ENCODE measurements around the gene ATP8A2.
"Not testable (repeated sequence)": the region's sequence is repeated elsewhere in the genome, so short reads cannot be mapped to it uniquely, and the experiment has no call there.

Gene ATP8A2

GRCh38 chr13:25923217-25924085, 551.7 kb downstream of the ATP8A2 start:
- no peak for DNase-seq (ENCODE audit: low spot score)

- no peak for DNase-seq (ENCODE audit: low spot score)
These were observed 555.6 kb downstream of the ATP8A2 start for GRCh38 chr13:25927363-25927762.

GRCh38 chr13:25927932-25928331, 556.2 kb downstream of the ATP8A2 start:
- no peak for DNase-seq (ENCODE audit: low spot score)

- DNase-seq (ENCODE audit: low spot score), result no peak
These were observed 557.2 kb downstream of the ATP8A2 start for GRCh38 chr13:25928941-25929505.

GRCh38 chr13:25929816-25930215, 558.0 kb downstream of the ATP8A2 start:
- DNase-seq (ENCODE audit: low spot score), result no peak

- no peak for DNase-seq (ENCODE audit: low spot score)
These were observed 558.9 kb downstream of the ATP8A2 start for GRCh38 chr13:25930653-25931052.

- no peak for DNase-seq (ENCODE audit: low spot score)
These were observed 560.6 kb downstream of the ATP8A2 start for GRCh38 chr13:25932365-25932764.

GRCh38 chr13:25933520-25933919, 561.7 kb downstream of the ATP8A2 start:
- DNase-seq (ENCODE audit: low spot score), result no peak

GRCh38 chr13:25934127-25934526, 562.4 kb downstream of the ATP8A2 start:
- no peak for DNase-seq (ENCODE audit: low spot score)

GRCh38 chr13:25939961-25940687, 568.4 kb downstream of the ATP8A2 start:
- no peak for DNase-seq (ENCODE audit: low spot score)

- DNase-seq (ENCODE audit: low spot score), result no peak
These were observed 571.3 kb downstream of the ATP8A2 start for GRCh38 chr13:25943081-25943480.

GRCh38 chr13:25943658-25944057, 571.9 kb downstream of the ATP8A2 start:
- no peak for DNase-seq (ENCODE audit: low spot score)

GRCh38 chr13:25945596-25945995, 573.8 kb downstream of the ATP8A2 start:
- DNase-seq (ENCODE audit: low spot score), result no peak

- no peak for DNase-seq (ENCODE audit: low spot score)
These were observed 574.5 kb downstream of the ATP8A2 start for GRCh38 chr13:25946321-25946720.

GRCh38 chr13:25948910-25949309, 577.1 kb downstream of the ATP8A2 start:
- DNase-seq (ENCODE audit: low spot score), result no peak

GRCh38 chr13:25951831-25952230, 580.1 kb downstream of the ATP8A2 start:
- no peak for DNase-seq (ENCODE audit: low spot score)

- not testable (repeated sequence) for DNase-seq (ENCODE audit: low spot score)
These were observed 582.3 kb downstream of the ATP8A2 start for GRCh38 chr13:25954080-25954479.

GRCh38 chr13:25954943-25955342, 583.2 kb downstream of the ATP8A2 start:
- DNase-seq (ENCODE audit: low spot score), result not testable (repeated sequence)

- no peak for DNase-seq (ENCODE audit: low spot score)
These were observed 587.2 kb downstream of the ATP8A2 start for GRCh38 chr13:25958986-25959385.

GRCh38 chr13:25961294-25961693, 589.5 kb downstream of the ATP8A2 start:
- DNase-seq (ENCODE audit: low spot score), result no peak

GRCh38 chr13:25963674-25964073, 591.9 kb downstream of the ATP8A2 start:
- no peak for DNase-seq (ENCODE audit: low spot score)

- DNase-seq (ENCODE audit: low spot score), result no peak
These were observed 593.8 kb downstream of the ATP8A2 start for GRCh38 chr13:25965596-25965995.

- DNase-seq (ENCODE audit: low spot score), result no peak
These were observed 594.3 kb downstream of the ATP8A2 start for GRCh38 chr13:25966086-25966485.
